ENCODE data around the gene EFHC2. TPM values are rescaled to one million over a fixed set of nuclear protein-coding genes. Genes with fewer than 3 reads are reported as not detected.

Gene EFHC2
- total RNA-seq, 1 donor from 2014 or later, result not detected

DNA sequence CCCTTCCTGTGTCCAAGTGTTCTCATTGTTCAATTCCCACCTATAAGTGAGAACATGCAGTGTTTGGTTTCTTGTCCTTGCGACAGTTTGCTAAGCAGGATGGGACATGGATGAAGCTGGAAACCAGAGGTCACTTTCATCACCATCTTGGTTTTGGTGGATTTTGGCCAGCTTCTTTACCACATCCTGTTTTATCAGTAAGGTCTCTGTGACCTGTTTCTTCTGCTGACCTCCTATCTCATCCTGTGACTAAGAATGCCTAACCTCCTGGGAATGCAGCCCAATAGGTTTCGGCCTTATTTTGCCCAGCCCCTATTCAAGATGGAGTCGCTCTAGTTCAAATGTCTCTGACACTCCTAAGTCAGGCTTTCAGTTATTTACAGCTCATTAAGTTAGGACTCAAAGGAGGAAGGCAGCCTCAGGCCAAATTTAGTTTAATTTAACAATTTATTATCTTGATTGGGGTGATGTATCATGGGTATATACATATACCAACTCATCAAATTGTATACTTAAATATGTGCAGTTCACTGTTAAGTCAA is 200.3 kb downstream of the EFHC2 start:
- no peak overlapping the region for H3K4me3 Mint-ChIP-seq (ENCODE audit: unreplicated experiment)
- no peaks in the 10 kb centered on the region for H3K36me3 Mint-ChIP-seq (ENCODE audit: low read depth)
- peaks cover 23% of the 10 kb centered on the region for H3K9me3 Mint-ChIP-seq (ENCODE audit: low read depth)
- H3K27ac Mint-ChIP-seq (ENCODE audit: unreplicated experiment), result no peak overlapping the region
- H3K4me1 Mint-ChIP-seq (ENCODE audit: low read depth), result no peaks in the 10 kb centered on the region
- no peak for DNase-seq (ENCODE audit: low spot score)
- H3K27me3 Mint-ChIP-seq (ENCODE audit: low read depth), result no peaks in the 10 kb centered on the region
- TF ChIP-seq, protein P1, sequence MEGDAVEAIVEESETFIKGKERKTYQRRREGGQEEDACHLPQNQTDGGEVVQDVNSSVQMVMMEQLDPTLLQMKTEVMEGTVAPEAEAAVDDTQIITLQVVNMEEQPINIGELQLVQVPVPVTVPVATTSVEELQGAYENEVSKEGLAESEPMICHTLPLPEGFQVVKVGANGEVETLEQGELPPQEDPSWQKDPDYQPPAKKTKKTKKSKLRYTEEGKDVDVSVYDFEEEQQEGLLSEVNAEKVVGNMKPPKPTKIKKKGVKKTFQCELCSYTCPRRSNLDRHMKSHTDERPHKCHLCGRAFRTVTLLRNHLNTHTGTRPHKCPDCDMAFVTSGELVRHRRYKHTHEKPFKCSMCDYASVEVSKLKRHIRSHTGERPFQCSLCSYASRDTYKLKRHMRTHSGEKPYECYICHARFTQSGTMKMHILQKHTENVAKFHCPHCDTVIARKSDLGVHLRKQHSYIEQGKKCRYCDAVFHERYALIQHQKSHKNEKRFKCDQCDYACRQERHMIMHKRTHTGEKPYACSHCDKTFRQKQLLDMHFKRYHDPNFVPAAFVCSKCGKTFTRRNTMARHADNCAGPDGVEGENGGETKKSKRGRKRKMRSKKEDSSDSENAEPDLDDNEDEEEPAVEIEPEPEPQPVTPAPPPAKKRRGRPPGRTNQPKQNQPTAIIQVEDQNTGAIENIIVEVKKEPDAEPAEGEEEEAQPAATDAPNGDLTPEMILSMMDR (IDR thresholded peaks at IDR 0.05), result no peak

DNA sequence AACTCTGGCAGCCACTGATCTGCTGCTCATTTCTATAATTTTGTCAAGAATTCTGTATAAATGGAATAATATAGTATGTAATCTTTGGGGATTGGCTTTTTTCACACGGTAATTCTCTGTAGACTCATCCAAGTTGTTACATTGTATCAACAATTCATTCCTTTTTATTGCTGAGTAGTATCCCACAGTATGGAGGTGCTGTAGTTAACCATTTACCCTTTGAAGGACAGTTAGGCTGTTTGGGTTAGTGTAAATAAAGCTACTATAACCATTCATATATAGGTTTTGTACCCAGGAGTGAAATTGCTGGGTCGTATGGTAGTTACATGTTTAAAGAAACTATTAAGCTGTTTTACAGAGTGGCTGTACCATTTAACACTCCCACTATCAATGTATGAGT is 213.3 kb downstream of the EFHC2 start:
- H3K4me1 Mint-ChIP-seq (ENCODE audit: low read depth), result no peaks in the 10 kb centered on the region

DNA sequence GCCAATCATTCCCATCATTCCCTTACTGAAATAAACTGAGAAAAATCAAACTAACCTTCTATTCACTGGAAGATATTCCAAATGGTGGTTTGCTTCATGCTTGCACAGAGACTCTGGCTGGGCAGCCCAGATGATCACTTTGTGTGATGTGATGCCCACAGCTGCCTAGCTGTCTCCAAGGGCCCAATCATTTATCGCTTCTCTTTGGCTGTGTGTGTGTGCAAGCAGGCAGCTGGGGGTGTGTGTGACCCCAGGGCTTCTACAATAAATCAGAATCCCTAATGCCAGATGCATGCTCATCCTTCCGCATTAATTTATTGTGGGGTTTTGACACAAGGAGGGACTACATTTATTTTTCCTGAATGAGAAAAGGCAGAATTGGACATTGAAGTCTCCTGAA is 230.1 kb downstream of the EFHC2 start:
- Mint-ChIP-seq H3K9me3 (ENCODE audit: low read depth) (peaks cover 16% of the 10 kb centered on the region), H3K4me1 (ENCODE audit: low read depth) (no peaks in the 10 kb centered on the region), H3K4me3 (ENCODE audit: unreplicated experiment) (no peak overlapping the region), H3K27ac (ENCODE audit: unreplicated experiment) (no peak overlapping the region), H3K36me3 (ENCODE audit: low read depth) (no peaks in the 10 kb centered on the region), H3K27me3 (ENCODE audit: low read depth) (no peaks in the 10 kb centered on the region)
- no peak for DNase-seq (ENCODE audit: low spot score)
- TF ChIP-seq, protein P1 (IDR thresholded peaks at IDR 0.05), result no peak

More for the DNA sequence above, 213.3 kb downstream of the EFHC2 start:
- DNase-seq (ENCODE audit: low spot score), result no peak
- Mint-ChIP-seq H3K9me3 (ENCODE audit: low read depth) (peaks cover 5% of the 10 kb centered on the region), H3K36me3 (ENCODE audit: low read depth) (no peaks in the 10 kb centered on the region), H3K27me3 (ENCODE audit: low read depth) (peaks cover 1% of the 10 kb centered on the region), H3K4me3 (ENCODE audit: unreplicated experiment) (no peak overlapping the region), H3K27ac (ENCODE audit: unreplicated experiment) (no peak overlapping the region)
- TF ChIP-seq, protein P1 (IDR thresholded peaks at IDR 0.05), result no peak

DNA sequence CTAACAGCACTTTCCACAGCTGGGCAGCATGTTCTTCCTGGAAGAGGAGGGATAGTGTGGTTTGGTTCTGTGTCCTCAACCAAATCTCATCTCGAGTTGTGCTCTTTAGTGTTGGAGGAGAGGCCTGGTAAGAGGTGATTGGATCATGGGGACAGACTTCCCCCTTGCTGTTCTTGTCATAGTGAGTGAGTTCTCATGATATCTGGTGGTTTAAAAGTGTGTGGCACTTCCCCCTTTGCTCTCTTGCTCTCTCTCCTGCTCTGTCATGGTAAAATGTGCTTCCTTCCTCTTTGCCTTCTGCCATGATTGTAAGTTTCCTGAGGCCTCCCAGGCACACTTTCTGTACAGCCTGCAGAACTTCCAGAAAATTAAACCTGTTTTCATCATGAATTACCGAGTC is 236.6 kb downstream of the EFHC2 start:
- no peaks in the 10 kb centered on the region for H3K27me3 Mint-ChIP-seq (ENCODE audit: low read depth)
- H3K4me3 Mint-ChIP-seq (ENCODE audit: unreplicated experiment), result no peak overlapping the region
- H3K4me1 Mint-ChIP-seq (ENCODE audit: low read depth), result no peaks in the 10 kb centered on the region
- no peak for DNase-seq (ENCODE audit: low spot score)
- peaks cover 31% of the 10 kb centered on the region for H3K9me3 Mint-ChIP-seq (ENCODE audit: low read depth)
- no peaks in the 10 kb centered on the region for H3K36me3 Mint-ChIP-seq (ENCODE audit: low read depth)
- no peak overlapping the region for H3K27ac Mint-ChIP-seq (ENCODE audit: unreplicated experiment)
- TF ChIP-seq, protein P1 (IDR thresholded peaks at IDR 0.05), result no peak

DNA sequence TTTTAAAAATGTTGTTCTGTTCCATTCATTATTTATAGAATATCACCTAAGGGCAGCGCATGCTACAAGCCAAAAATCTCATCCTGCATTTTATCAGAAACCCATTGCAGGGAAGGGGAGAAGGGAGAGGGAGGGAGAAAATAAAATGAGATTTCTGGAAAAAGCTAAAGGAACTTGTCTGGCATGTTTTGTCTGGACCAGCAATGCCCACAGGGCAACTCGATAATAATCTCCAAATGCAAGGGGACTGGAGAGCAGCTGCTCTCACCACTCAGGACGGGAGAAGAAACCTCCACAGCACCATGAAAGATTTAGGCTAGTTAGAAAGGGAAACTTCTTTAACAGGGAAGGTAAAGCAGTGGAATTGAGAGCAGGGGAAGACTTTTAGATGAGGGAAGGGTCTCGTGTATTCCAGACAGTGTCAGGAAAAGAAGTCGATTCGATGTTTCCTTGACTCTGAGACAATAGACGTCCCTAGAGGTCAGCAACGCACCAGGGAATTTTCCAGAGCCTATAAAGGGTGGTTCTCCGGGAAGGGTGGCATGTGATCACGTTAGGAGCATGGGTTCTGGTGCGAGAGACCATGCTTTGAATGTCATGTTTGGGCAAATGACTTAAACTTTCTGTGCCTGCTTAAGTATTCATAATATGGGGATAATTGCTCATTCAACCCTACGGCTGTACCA is 238.1 kb downstream of the EFHC2 start:
- Mint-ChIP-seq H3K4me1 (ENCODE audit: low read depth) (no peaks in the 10 kb centered on the region), H3K9me3 (ENCODE audit: low read depth) (peaks cover 27% of the 10 kb centered on the region), H3K27ac (ENCODE audit: unreplicated experiment) (no peak overlapping the region), H3K27me3 (ENCODE audit: low read depth) (no peaks in the 10 kb centered on the region), H3K36me3 (ENCODE audit: low read depth) (no peaks in the 10 kb centered on the region), H3K4me3 (ENCODE audit: unreplicated experiment) (no peak overlapping the region)
- DNase-seq (ENCODE audit: low spot score), result no peak
- TF ChIP-seq, protein P1 (IDR thresholded peaks at IDR 0.05), result no peak
